ENCODE measurements around the gene TRMT10A.
"Not testable (repeated sequence)": the region's sequence is repeated elsewhere in the genome, so short reads cannot be mapped to it uniquely, and the experiment has no call there.

TRMT10A gene

DNA sequence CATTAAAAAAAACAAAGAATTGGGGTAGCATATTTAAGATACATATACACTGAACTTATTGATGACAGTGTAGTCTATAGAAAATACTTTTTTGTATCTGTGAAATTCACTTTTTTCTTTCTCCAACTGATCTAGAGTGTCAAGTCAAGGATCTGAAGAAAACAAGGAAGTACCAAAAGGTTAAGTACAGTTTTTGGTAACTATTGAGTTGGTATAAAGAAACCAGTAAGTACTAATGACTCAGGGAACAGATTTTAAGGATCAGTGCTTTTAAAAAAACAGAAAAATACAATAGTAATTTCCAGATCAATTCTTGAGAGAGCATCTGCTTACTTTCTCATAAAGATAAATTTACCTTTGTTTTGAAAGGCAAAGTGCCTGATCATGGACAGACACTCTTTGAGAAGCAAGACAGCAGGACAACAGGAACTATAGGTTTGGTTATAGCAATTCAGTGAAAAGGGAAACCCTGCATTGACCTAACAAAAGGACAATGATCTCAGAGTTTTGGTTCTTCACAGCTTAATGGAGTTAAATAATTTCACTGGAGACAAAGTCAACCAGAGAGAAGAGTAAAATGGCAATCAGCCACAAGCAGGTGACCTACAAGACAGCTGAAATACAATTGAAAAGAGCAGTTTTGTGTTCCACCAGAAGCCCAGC is 23.4 kb downstream of the TRMT10A start:
- DNase-seq, result no peak

DNA sequence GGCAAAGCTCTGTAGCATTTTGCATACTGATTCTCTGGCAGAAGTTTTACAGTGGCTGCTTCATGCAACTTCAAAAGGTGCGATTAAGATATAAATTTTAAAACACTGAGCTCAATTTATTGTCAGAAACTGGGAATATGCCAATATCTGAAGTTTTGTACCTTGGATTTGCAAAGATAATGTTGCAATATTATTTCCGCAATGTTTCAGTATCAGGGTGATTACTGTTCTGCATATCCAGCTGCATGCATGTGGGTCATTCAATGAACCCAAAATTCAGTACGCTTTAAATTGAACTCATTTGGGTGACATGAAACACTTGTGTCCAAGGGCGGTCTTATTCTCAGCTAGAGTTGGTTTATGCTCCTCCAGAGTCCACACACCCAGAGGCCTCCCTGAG is 26.2 kb downstream of the TRMT10A start:
- DNase-seq, result no peak

DNA sequence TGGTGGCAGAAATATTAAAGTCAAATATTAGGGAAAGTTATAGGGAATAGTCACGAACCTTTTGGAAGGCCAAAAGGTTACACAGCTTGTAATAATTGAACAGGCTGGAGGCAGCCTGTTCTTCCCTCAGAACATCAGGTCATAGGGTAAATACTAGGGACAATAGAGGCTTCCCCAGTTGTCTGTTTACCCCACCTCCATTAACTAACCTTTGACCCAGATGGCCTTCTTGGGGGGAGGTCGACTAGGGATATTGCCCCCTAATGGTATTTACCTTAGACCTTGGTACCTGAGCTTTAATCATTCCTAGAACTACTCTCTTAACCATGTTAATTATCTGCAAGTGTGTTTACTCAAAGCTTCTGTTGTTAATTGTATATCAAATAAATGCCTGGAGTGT is 27.0 kb downstream of the TRMT10A start:
- DNase-seq, result no peak

- DNase-seq, result no peak
Observed at GRCh38 chr4:99536271-99536670, 27.6 kb downstream of the TRMT10A start.

- not testable (repeated sequence) for DNase-seq
Observed at GRCh38 chr4:99534699-99535098, 29.1 kb downstream of the TRMT10A start.

DNA sequence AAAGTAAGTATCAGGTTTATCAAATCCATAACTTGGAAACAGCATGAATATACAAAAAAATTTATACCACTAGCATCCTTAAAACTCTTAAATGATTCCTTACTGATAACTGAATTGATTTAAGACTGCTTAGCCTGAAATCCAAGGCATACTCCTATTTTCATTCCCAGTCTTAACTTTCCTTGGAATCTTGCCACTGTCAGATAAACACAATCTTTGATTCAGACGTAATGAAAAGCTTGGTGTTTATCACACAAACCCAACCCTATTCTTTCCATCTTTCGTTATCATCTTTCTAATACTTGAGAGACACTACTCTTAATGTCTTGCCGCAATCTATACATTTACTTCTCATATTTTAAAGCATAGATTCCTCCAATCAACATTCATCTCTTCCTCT is 33.9 kb downstream of the TRMT10A start:
- DNase-seq, result no peak

DNA sequence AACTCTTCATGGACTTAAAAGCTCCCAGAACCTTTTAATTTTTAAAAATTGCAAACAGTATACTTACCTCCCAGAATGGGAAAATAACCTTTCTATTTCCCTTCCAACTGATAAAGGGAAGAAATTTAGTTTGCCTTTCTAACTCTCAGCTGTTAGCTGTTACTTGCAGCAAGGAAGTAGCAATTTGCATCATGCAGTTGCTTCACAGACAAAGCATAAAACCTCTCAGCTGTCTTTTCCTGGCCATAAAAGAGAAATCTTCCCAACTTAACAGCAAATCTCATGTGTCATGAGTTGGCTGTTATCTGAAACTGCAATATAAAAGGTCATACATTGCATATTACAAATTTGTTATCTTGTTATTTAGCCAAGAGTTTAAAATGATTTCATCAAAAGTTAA is 34.6 kb downstream of the TRMT10A start:
- DNase-seq, result no peak

GRCh38 chr4:99518601-99519295 is 45.1 kb downstream of the TRMT10A start:
- no peak for DNase-seq

- DNase-seq, result no peak
Observed at GRCh38 chr4:99510721-99511120, 53.1 kb downstream of the TRMT10A start, which contains the start of gene C4orf17. Gene C4orf17 (plus strand): TSS chr4:99511021. CDS start chr4:99513082, 2,061 bp downstream.

GRCh38 chr4:99507762-99508161 is 56.1 kb downstream of the TRMT10A start:
- no peak for DNase-seq

DNA sequence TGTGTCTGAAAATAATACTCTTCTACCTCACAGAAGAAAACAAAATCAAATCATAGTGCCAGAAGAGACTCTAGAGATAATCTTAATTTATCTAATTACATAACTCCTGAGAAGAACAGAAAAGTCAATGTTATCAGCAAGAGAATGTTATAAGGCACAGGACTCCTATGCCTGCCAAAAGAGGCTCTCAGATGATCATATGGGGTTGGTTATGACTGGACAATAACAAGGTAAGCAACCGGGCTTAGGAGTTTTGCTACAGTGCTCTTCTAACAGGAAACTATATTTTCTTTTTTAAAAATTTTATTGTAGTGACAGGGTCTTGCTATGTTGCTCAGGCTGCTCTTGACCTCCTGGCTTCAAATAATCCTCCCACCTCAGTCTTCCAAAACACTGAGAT is 56.5 kb downstream of the TRMT10A start:
- no peak for DNase-seq

DNA sequence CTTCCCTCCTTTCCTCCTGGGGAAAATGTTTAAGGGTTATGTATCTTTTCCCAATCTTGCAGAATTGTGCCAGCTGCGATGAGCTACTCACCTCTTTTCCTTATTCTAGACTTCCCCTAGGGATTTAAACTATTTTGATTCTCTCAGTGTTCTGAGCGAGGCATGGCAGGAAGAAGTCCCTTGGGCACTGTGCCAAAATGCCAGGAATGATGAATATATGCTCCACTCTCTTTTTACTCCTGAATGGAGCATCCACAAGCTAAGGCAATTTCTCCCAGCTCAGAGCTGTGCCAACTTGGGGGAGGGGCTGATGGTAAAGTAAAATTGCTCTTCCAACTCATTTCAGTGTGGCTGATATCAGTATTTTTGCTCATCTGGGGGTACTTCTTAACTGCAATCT is 57.1 kb downstream of the TRMT10A start:
- no peak for DNase-seq

DNA sequence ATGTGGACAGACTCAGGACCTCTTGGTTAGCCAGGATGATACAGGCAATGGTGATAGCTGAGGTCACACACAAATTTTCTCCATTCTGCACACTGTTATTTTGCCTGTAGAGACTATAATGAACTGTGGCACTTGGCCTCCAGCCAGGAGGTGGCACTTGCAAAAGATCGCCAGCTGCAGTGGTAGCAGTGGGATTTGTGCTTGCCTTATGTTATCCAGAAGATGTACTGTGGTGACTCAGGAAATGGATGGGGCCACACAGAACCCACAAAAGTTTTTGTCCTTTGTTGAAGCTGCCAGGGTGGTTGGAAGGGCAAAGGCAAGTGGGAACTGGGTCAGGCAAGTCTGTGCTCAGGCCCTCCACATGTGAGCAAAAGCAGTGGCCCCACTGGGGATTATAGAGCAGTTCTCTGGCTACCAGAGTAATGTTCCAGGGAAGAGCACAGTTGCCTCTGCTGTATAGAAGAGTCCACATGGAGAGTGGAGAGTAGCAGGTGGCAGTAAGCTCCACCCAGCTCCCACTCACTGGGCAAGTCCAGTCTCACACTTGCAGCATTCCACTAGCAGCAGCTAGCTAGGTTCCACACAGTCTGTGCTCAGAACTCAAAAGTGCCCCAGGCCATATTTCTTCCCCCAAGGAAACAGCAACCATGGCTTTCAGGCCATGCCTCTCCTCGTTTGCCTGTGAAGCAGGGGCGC is 58.9 kb downstream of the TRMT10A start:
- DNase-seq, result no peak

All from NCI-H187 treated with DMSO at 0.1 percent for 48 hours (cell line).